Psoas muscle (tissue), 8 donors: ENCODE measurements around the gene ENKUR. TPM values are rescaled to one million over a fixed set of nuclear protein-coding genes. Genes with fewer than 3 reads are reported as not detected.

ENCODE experiments used
- ATAC-seq, 4 donors: fragments of 200-7000 bp; cut with Tn5 transposase; one replicate each; pipeline ENCODE4 v1.9.1; 2020; ENCODE audit warnings: moderate library complexity in 3 of 4, mild to moderate bottlenecking in 2 of 4
- DNase-seq, 2 donors: peaks; one replicate each; pipeline ENCODE4 v3.0.0-alpha.2; 2020
- H3K27ac ChIP-seq: fragments of 200-600 bp; one replicate; pipeline ENCODE4 v1.8.0; 2022
- H3K27me3 ChIP-seq, 3 donors: fragments of 200-600 bp in 1 of 3; one replicate each; pipeline versions ENCODE4 v1.6.1 to v1.8.0; 2013 to 2022; ENCODE audit warnings: low read length in 2 of 3, mild to moderate bottlenecking in 2 of 3, moderate library complexity in 1 of 3; ENCODE audit not compliant: insufficient read depth in 3 of 3
- H3K36me3 ChIP-seq, 2 donors: fragments of 200-600 bp in 1 of 2; one replicate each; pipeline versions ENCODE4 v1.6.1 to v1.8.0; 2013 to 2022; ENCODE audit warnings: low read depth in 1 of 2, mild to moderate bottlenecking in 1 of 2, moderate library complexity in 1 of 2; ENCODE audit not compliant: insufficient read depth in 1 of 2
- H3K4me1 ChIP-seq: fragments of 200-600 bp; one replicate; pipeline ENCODE4 v1.8.0; 2022
- H3K4me3 ChIP-seq: fragments of 200-600 bp; one replicate; pipeline ENCODE4 v1.8.0; 2022; ENCODE audit warnings: mild to moderate bottlenecking
- H3K9me3 ChIP-seq: fragments of 200-600 bp; one replicate; pipeline ENCODE4 v1.8.0; 2022
- WGBS, 3 donors: extraction: QIAGEN DNeasy Blood & Tissue Kit; methylation state at CpG; one replicate each; pipeline versions ENCODE4 v1.1.6 to v1.1.7; 2013; 5-methylcytosine and 5-hydroxymethylcytosine counted together
- intact Hi-C, 2 donors: fragments of 100-400 bp; cut with DNase I; formaldehyde crosslinking; loops; one replicate each; pipeline versions ENCODE4 v1.11.0 to v1.14.2; 2022
- polyA plus RNA-seq, 3 donors: library from polyadenylated mRNA; stranded (reverse); fragments of 200-250 nt; gene quantifications; one replicate each; pipeline ENCODE4 v1.2.3, GENCODE V29; 2013
- total RNA-seq, 4 donors: library from RNA; stranded (reverse); fragmentation: NEBNext Ultra II Directional in 2 of 4; extraction: Animal tissue kit (Norgen Biotek cat#: 25700) in 2 of 4; gene quantifications; one replicate each; pipeline versions ENCODE4 v1.2.1 to v1.2.4, GENCODE V29; 2021 to 2023
- TF ChIP-seq, protein P1 (sequence below): fragments of 200-600 bp; IDR thresholded peaks from one replicate; pipeline ENCODE4 v1.8.0; 2022; ENCODE audit warnings: antibody characterized with exemption
- donor health status: healthy with polysubstance abuse.
- donor health status: DM: no; HTN: no; CAD: no; lungs with moderate emphysema.
- donor health status: Bipolar disorder and iron deficiency.
- donor health status: healthy.
- donor health status: DM: yes; HTN: yes; CAD: no.
- donor health status: DM: no; HTN: no; CAD: no.
- donor health status: DM: no; HTN: no; CAD: no.
- donor health status: DM: yes; HTN: yes; CAD: no.

The ENKUR gene
- total and polyA plus RNA-seq, 7 donors = 0.03 to 0.05 TPM; not detected in 5

DNA sequence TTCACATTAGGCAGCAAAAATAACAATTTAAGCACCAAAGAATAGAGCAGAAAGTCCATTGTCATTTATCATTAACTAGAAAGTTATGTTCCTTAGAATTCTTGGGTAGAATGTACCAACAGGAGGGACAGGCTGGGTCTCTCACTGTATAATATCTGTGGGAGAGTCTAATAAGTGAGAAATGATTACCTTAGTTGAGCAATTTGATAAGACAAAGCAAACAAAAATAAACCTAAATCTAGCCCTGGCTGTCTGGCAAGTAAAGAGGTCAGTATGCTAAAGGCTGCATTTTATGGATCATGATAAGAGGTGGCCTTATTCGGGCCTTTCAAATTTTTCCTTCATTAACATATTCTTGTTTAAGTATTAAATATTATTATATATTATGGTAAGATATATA, 36.1 kb upstream of the ENKUR start:
- no peaks in the 10 kb centered on the region for H3K9me3 ChIP-seq
- no peak for DNase-seq
- no peak overlapping the region for H3K27ac ChIP-seq
- no peaks in the 10 kb centered on the region for H3K4me1 ChIP-seq
- no peak overlapping the region for H3K4me3 ChIP-seq
- intact Hi-C loops = no loop called here
- 92 to 95% (median 93%) methylated on average over 1 of the region's 1 CpG for WGBS, 3 donors
- ATAC-seq = no peak
- peaks cover 0 to 6% (median 0%) of the 10 kb centered on the region in 3 donors for H3K27me3 ChIP-seq
- H3K36me3 ChIP-seq = no peaks in the 10 kb centered on the region
- TF ChIP-seq, protein P1, sequence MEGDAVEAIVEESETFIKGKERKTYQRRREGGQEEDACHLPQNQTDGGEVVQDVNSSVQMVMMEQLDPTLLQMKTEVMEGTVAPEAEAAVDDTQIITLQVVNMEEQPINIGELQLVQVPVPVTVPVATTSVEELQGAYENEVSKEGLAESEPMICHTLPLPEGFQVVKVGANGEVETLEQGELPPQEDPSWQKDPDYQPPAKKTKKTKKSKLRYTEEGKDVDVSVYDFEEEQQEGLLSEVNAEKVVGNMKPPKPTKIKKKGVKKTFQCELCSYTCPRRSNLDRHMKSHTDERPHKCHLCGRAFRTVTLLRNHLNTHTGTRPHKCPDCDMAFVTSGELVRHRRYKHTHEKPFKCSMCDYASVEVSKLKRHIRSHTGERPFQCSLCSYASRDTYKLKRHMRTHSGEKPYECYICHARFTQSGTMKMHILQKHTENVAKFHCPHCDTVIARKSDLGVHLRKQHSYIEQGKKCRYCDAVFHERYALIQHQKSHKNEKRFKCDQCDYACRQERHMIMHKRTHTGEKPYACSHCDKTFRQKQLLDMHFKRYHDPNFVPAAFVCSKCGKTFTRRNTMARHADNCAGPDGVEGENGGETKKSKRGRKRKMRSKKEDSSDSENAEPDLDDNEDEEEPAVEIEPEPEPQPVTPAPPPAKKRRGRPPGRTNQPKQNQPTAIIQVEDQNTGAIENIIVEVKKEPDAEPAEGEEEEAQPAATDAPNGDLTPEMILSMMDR = no peak

DNA sequence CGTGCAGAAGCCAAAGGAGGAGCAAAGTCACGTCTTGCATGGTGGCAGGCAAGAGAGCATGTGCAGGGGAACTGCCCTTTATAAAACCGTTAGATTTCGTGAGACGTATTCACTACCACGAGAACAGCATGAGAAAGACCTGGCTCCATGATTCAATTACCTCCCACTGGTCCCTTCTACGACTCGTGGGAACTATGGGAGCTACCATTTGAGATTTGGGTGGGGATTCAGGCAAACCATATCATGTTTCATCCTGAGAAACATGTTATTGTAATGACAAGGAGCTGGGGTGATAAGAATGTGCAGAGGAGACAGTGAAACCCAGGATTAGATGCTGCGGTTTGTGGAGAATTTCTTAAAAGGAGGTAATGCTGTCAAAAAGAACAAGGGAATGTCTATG, 34.4 kb upstream of the ENKUR start:
- H3K36me3 ChIP-seq = no peaks in the 10 kb centered on the region
- H3K4me1 ChIP-seq = no peaks in the 10 kb centered on the region
- H3K9me3 ChIP-seq = no peaks in the 10 kb centered on the region
- no peak overlapping the region for H3K4me3 ChIP-seq
- H3K27me3 ChIP-seq = peaks cover 0 to 6% (median 0%) of the 10 kb centered on the region in 3 donors
- intact Hi-C loops = no loop called here
- TF ChIP-seq, protein P1 = no peak
- H3K27ac ChIP-seq = no peak overlapping the region
- 80 to 87% (median 85%) methylated on average over 9 of the region's 9 CpGs for WGBS, 3 donors
- DNase-seq (no peak), ATAC-seq (no peak)

DNA sequence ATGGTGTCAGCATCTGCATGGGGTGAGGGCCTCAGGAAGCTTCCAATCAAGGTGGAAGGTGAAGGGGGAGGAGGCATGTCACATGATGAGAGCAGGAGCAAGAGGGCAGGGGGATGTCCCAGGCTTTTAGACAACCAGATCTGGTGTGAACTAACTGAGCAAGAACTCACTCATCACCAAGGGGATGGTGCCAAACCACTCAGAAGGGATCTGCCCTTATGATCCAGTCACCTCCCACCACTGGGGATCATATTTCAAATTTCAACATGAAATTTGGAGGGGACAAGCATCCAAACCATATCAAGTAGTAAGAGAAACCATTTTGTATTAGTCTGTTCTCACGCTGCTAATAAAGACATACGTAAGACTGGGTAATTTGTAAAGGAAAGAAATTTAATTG, 34.0 kb upstream of the ENKUR start:
- Histone ChIP-seq H3K4me3 (no peak overlapping the region), H3K27me3 (peaks cover 0 to 6% (median 0%) of the 10 kb centered on the region in 3 donors), H3K9me3 (no peaks in the 10 kb centered on the region), H3K4me1 (no peaks in the 10 kb centered on the region), H3K27ac (no peak overlapping the region), H3K36me3 (no peaks in the 10 kb centered on the region)
- intact Hi-C loops = no loop called here
- no peak for ATAC-seq
- TF ChIP-seq, protein P1 = no peak
- WGBS, 3 donors = 92 to 98% (median 95%) methylated on average over 2 of the region's 2 CpGs
- no peak for DNase-seq

DNA sequence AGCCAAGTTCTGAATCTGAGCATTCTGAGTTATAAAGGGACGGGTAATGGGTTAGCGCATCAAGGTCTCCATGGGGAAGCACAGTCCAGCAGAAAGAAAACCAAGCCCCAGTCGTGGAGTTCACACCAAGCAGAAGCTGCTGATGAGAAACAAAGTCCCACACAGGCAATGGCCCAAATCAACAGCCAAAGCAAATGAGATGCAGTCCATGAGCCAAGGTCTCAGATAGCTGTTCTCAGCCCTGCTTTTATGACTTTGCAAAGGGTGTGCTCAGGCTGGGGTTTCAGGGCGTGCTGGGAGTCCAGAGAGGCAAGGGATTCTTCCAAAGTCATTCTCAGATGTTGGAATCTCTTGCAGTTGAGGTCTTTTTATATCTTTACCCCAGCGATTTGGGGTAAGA, 32.5 kb upstream of the ENKUR start:
- Histone ChIP-seq H3K27me3 (peaks cover 0 to 6% (median 0%) of the 10 kb centered on the region in 3 donors), H3K36me3 (no peaks in the 10 kb centered on the region), H3K9me3 (no peaks in the 10 kb centered on the region), H3K4me1 (no peaks in the 10 kb centered on the region), H3K4me3 (no peak overlapping the region), H3K27ac (no peak overlapping the region)
- 68 to 84% (median 71%) methylated on average over 5 of the region's 5 CpGs for WGBS, 3 donors
- intact Hi-C loops = no loop called here
- DNase-seq (no peak), ATAC-seq (no peak)
- TF ChIP-seq, protein P1 = no peak

DNA sequence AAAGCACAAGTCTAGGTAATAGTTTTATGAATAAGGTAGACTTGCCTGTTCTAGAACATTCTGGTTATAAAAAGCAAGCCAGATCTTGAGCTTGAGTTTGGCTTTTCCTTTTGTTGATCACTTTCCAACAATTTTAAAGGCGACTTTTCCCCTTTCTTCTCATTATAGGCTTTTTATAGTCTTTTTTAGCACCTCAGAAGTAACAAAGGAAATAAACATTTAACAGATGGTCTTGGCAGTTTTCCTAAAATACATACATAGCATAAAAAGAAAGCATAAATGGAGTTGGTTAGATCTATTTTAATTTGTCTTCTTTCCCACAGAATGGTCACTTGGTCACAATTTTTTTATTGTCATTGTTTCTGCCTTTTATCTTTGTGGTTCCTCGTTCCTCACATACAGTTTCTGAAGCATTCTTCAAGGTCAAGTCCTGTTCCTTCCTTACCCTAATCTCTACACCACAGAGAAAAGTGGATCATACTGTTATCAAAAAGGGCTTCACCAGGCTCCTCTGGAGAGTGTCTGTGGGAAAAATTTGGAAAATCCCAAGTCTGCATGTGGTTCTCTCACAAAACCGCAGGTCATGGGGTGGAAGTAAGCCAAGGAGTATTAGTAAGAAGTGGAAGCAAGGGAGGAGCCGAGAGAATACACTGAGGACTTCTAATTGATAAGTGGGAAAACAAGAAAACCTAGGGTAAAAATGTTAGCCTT, 31.8 kb upstream of the ENKUR start:
- ATAC-seq = no peak
- Histone ChIP-seq H3K27ac (no peak overlapping the region), H3K4me3 (no peak overlapping the region), H3K4me1 (no peaks in the 10 kb centered on the region), H3K36me3 (no peaks in the 10 kb centered on the region), H3K9me3 (no peaks in the 10 kb centered on the region), H3K27me3 (peaks cover 0 to 6% (median 0%) of the 10 kb centered on the region in 3 donors)
- intact Hi-C loops = no loop called here
- TF ChIP-seq, protein P1 = no peak
- WGBS, 3 donors = 46 to 51% (median 50%) methylated on average over 4 of the region's 4 CpGs
- DNase-seq = no peak
